AG09319 (cell line): ENCODE results near the gene COG8.

Source experiments
- DNase-seq: peaks from one replicate; pipeline ENCODE4 v3.0.0-alpha.2; 2010; ENCODE audit warnings: low read depth; ENCODE audit errors: extremely low read depth
- TF ChIP-seq, protein P1 (sequence below): IDR thresholded peaks from 2 replicates; pipeline ENCODE4 v1.5.1; 2011; ENCODE audit warnings: low read depth, mild to moderate bottlenecking, inconsistent platforms, low read length, moderate library complexity

Gene COG8

GRCh38 chr16:69285240-69285639 is 54.1 kb downstream of the COG8 start:
- no peak for DNase-seq
- TF ChIP-seq, protein P1, sequence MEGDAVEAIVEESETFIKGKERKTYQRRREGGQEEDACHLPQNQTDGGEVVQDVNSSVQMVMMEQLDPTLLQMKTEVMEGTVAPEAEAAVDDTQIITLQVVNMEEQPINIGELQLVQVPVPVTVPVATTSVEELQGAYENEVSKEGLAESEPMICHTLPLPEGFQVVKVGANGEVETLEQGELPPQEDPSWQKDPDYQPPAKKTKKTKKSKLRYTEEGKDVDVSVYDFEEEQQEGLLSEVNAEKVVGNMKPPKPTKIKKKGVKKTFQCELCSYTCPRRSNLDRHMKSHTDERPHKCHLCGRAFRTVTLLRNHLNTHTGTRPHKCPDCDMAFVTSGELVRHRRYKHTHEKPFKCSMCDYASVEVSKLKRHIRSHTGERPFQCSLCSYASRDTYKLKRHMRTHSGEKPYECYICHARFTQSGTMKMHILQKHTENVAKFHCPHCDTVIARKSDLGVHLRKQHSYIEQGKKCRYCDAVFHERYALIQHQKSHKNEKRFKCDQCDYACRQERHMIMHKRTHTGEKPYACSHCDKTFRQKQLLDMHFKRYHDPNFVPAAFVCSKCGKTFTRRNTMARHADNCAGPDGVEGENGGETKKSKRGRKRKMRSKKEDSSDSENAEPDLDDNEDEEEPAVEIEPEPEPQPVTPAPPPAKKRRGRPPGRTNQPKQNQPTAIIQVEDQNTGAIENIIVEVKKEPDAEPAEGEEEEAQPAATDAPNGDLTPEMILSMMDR: no peak

DNA sequence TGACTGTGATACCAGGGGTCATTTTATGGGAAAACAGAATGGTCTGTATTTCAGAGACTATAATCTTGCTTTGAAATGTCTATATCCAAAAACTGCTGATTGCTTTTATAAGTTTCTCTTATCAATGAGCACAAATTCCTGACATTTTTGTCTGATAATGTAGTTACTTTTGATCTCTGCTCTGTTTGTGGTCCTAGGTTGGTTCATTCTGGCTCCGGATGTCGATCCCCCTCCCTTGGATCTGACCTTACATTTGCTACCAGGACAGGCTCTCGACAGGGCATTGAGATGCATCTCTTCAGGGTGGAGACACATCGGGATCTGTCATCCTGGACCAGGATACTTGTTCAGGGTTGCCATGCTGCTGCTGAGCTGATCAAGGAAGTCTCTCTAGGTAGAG is 55.5 kb downstream of the COG8 start:
- TF ChIP-seq, protein P1: no peak

GRCh38 chr16:69277413-69277812 is 62.0 kb downstream of the COG8 start:
- DNase-seq: no peak
- TF ChIP-seq, protein P1: no peak

More for the DNA sequence above, 55.5 kb downstream of the COG8 start:
- DNase-seq: no peak
